ENCODE data around the gene PLPP4. TPM values are rescaled to one million over a fixed set of nuclear protein-coding genes. Genes with fewer than 3 reads are reported as not detected.

PLPP4 gene
- total RNA-seq, 1 experiment from 2014 or later = 9.7 TPM

DNA sequence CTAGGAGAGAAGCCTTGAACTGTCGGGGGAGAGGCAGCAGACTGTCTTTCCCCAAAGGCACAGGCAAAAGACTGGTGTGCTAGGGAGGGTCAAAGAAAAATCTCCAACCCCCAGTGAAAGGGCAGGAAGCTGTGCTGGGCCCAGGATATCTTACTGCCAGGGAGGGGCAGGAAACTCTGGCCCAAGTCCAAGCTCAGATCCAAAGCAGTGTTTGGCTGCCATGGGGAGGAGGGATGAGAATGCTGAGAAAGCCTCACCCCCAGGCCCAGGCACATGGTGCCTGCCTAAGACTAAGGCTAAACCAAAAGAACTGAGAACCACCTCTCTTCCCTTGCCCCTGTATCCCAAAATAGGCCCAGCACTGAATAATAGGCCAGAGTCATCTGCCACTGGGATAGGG lies 171.2 kb downstream of the PLPP4 start:
- no peak for DNase-seq
- H3K4me3 ChIP-seq (ENCODE audit: low read length) = no peak overlapping the region
- no peaks in the 10 kb centered on the region for H3K27me3 ChIP-seq (ENCODE audit: low read length)
- H3K79me2 ChIP-seq (ENCODE audit: low read length) = no peaks in the 10 kb centered on the region
- no peak overlapping the region for H2AFZ ChIP-seq (ENCODE audit: low read length)
- no peaks in the 10 kb centered on the region for H4K20me1 ChIP-seq (ENCODE audit: insufficient read depth, low read depth, low read length)
- no peaks in the 10 kb centered on the region for H3K9me3 ChIP-seq (ENCODE audit: low read length)
- H3K36me3 ChIP-seq (ENCODE audit: insufficient read depth, low read length) = no peaks in the 10 kb centered on the region
- no peak overlapping the region for H3K27ac ChIP-seq (ENCODE audit: low read length)
- H3K9me2 ChIP-seq (replicated peaks; ENCODE audit: insufficient read depth, low read length) = no peaks in the 10 kb centered on the region
- no peak overlapping the region for H3K9ac ChIP-seq (ENCODE audit: low read length)
- no peaks in the 10 kb centered on the region for H3K4me1 ChIP-seq (ENCODE audit: low read length)
- no peak overlapping the region for H3K4me2 ChIP-seq (ENCODE audit: low read depth, low read length, poor library complexity, severe bottlenecking)

- H3K27me3 ChIP-seq (ENCODE audit: low read length) = no peaks in the 10 kb centered on the region
- DNase-seq = no peak
- no peaks in the 10 kb centered on the region; the same call in 1 of the 2 replicates for H4K20me1 ChIP-seq (ENCODE audit: insufficient read depth, low read depth, low read length)
- no peaks in the 10 kb centered on the region for H3K36me3 ChIP-seq (ENCODE audit: insufficient read depth, low read length)
- no peak overlapping the region for H3K4me3 ChIP-seq (ENCODE audit: low read length)
- H3K4me1 ChIP-seq (ENCODE audit: low read length) = no peaks in the 10 kb centered on the region
- no peak overlapping the region for H2AFZ ChIP-seq (ENCODE audit: low read length)
- no peaks in the 10 kb centered on the region for H3K9me2 ChIP-seq (replicated peaks; ENCODE audit: insufficient read depth, low read length)
- H3K9ac ChIP-seq (ENCODE audit: low read length) = no peak overlapping the region
- H3K79me2 ChIP-seq (ENCODE audit: low read length) = no peaks in the 10 kb centered on the region
- no peaks in the 10 kb centered on the region for H3K9me3 ChIP-seq (ENCODE audit: low read length)
- H3K4me2 ChIP-seq (ENCODE audit: low read depth, low read length, poor library complexity, severe bottlenecking) = no peak overlapping the region
- no peak overlapping the region for H3K27ac ChIP-seq (ENCODE audit: low read length)
Measured at GRCh38 chr10:120630266-120630665, 173.2 kb downstream of the PLPP4 start.

- Histone ChIP-seq H3K36me3 (ENCODE audit: insufficient read depth, low read length) (no peaks in the 10 kb centered on the region), H3K4me3 (ENCODE audit: low read length) (no peak overlapping the region), H3K4me2 (ENCODE audit: low read depth, low read length, poor library complexity, severe bottlenecking) (no peak overlapping the region), H3K9ac (ENCODE audit: low read length) (no peak overlapping the region), H3K79me2 (ENCODE audit: low read length) (no peaks in the 10 kb centered on the region), H3K27me3 (ENCODE audit: low read length) (no peaks in the 10 kb centered on the region), H4K20me1 (ENCODE audit: insufficient read depth, low read depth, low read length) (no peaks in the 10 kb centered on the region; the same call in 1 of the 2 replicates), H2AFZ (ENCODE audit: low read length) (no peak overlapping the region), H3K9me2 (replicated peaks; ENCODE audit: insufficient read depth, low read length) (no peaks in the 10 kb centered on the region), H3K9me3 (ENCODE audit: low read length) (no peaks in the 10 kb centered on the region), H3K27ac (ENCODE audit: low read length) (no peak overlapping the region), H3K4me1 (ENCODE audit: low read length) (no peaks in the 10 kb centered on the region)
- no peak for DNase-seq
Measured at GRCh38 chr10:120632047-120632446, 175.0 kb downstream of the PLPP4 start.

GRCh38 chr10:120632942-120633341 lies 175.9 kb downstream of the PLPP4 start:
- no peak for DNase-seq
- no peak overlapping the region for H2AFZ ChIP-seq (ENCODE audit: low read length)
- H3K4me3 ChIP-seq (ENCODE audit: low read length) = no peak overlapping the region
- no peak overlapping the region for H3K4me2 ChIP-seq (ENCODE audit: low read depth, low read length, poor library complexity, severe bottlenecking)
- H3K27me3 ChIP-seq (ENCODE audit: low read length) = no peaks in the 10 kb centered on the region
- no peaks in the 10 kb centered on the region for H3K79me2 ChIP-seq (ENCODE audit: low read length)
- H3K9me3 ChIP-seq (ENCODE audit: low read length) = no peaks in the 10 kb centered on the region
- no peaks in the 10 kb centered on the region for H3K4me1 ChIP-seq (ENCODE audit: low read length)
- no peak overlapping the region for H3K27ac ChIP-seq (ENCODE audit: low read length)
- no peaks in the 10 kb centered on the region for H3K36me3 ChIP-seq (ENCODE audit: insufficient read depth, low read length)
- H4K20me1 ChIP-seq (ENCODE audit: insufficient read depth, low read depth, low read length) = no peaks in the 10 kb centered on the region; the same call in 1 of the 2 replicates
- H3K9ac ChIP-seq (ENCODE audit: low read length) = no peak overlapping the region
- H3K9me2 ChIP-seq (replicated peaks; ENCODE audit: insufficient read depth, low read length) = no peaks in the 10 kb centered on the region

- no peaks in the 10 kb centered on the region for H3K9me2 ChIP-seq (replicated peaks; ENCODE audit: insufficient read depth, low read length)
- no peaks in the 10 kb centered on the region for H3K36me3 ChIP-seq (ENCODE audit: insufficient read depth, low read length)
- H3K4me1 ChIP-seq (ENCODE audit: low read length) = no peaks in the 10 kb centered on the region
Measured at GRCh38 chr10:120634659-120635058, 177.6 kb downstream of the PLPP4 start.

More at GRCh38 chr10:120634659-120635058, 177.6 kb downstream of the PLPP4 start:
- H4K20me1 ChIP-seq (ENCODE audit: insufficient read depth, low read depth, low read length) = no peaks in the 10 kb centered on the region; the same call in 1 of the 2 replicates
- no peak overlapping the region for H3K27ac ChIP-seq (ENCODE audit: low read length)
- DNase-seq = peak; percentile 44
- no peaks in the 10 kb centered on the region for H3K27me3 ChIP-seq (ENCODE audit: low read length)
- H3K4me3 ChIP-seq (ENCODE audit: low read length) = no peak overlapping the region
- no peak overlapping the region for H3K4me2 ChIP-seq (ENCODE audit: low read depth, low read length, poor library complexity, severe bottlenecking)
- H2AFZ ChIP-seq (ENCODE audit: low read length) = no peak overlapping the region
- H3K79me2 ChIP-seq (ENCODE audit: low read length) = no peaks in the 10 kb centered on the region
- no peak overlapping the region for H3K9ac ChIP-seq (ENCODE audit: low read length)
- no peaks in the 10 kb centered on the region for H3K9me3 ChIP-seq (ENCODE audit: low read length)

All from Karpas-422 (cell line).